ENCODE results near the gene KRT15. TPM values are rescaled to one million over a fixed set of nuclear protein-coding genes. Genes with fewer than 3 reads are reported as not detected.

Gene KRT15
- total RNA-seq, 2 experiments from 2014 or later, result not detected

DNA sequence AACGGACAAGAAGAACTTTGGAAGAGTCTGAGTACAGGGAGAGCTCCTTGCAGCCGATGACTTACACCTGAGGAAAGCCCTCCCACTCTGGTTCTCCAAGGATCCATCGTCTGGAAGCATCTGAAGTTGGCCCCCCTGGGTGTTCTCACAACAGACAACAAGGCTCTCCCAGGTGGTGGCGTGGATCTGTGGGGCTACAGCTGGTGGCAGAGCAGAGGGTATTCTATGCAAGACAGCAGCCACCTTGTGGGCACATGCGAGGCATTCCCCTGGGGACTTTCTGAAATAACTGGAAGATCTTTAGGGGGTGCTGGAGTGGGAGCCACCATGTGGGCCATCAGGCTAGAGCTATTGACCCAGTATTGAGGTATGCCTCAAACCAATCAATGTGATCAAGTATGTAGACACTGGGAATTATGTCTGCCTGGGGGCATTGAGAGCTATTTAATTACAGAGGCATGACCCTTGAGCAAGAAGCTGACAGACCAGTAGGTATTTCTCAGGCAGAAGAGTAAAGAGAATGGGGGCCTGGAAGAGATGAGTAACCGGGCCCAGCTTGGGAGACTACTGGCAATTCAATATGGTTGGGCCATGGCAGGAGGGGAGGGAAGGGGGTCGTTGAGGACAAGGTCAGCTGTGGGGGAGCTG is 16.3 kb upstream of the KRT15 start:
- Mint-ChIP-seq H3K27ac (no peak overlapping the region), H3K36me3 (ENCODE audit: low read depth) (no peaks in the 10 kb centered on the region), H3K4me3 (no peak overlapping the region), H3K27me3 (peaks cover 5% of the 10 kb centered on the region), H3K4me1 (no peaks in the 10 kb centered on the region), H3K9me3 (ENCODE audit: low read depth) (no peaks in the 10 kb centered on the region)
- ChIA-PET CTCF (interaction anchor here (1.4 to 3.6 kb wide), 2 partner anchors 14 to 128 kb away, joined by 4 to 20 read pairs; no protein-coding TSS in a partner anchor), POLR2A (no interaction called here)
- intact Hi-C loops (cut with DNase I, micrococcal nuclease), result no loop called here
- DNase-seq (no peak), ATAC-seq (no peak)

DNA sequence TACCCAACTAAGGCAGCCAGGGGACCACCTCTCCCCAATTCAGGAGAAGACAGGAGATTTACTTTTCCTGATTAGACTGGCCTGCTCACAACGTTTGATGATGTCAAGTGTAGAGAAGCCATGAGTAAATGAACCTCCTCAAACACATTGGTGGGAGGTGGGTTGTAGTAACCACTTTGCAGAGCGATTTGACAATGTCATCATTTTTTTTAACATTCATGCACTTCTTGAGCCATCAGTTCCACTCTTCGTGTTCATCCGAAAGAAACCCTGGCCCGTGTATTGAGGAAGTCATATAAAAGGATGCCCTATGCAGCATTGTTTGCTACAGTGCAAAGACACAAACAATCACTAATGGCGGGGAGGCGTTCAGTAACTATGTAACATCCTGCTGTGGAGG is 14.9 kb upstream of the KRT15 start:
- H3K9me3 Mint-ChIP-seq (ENCODE audit: low read depth), result no peaks in the 10 kb centered on the region
- no peak overlapping the region for H3K27ac Mint-ChIP-seq
- intact Hi-C loops (cut with DNase I, micrococcal nuclease), result no loop called here
- peaks cover 19% of the 10 kb centered on the region for H3K27me3 Mint-ChIP-seq
- H3K4me1 Mint-ChIP-seq, result no peaks in the 10 kb centered on the region
- H3K4me3 Mint-ChIP-seq, result no peak overlapping the region
- ATAC-seq (no peak), DNase-seq (no peak)
- no peaks in the 10 kb centered on the region for H3K36me3 Mint-ChIP-seq (ENCODE audit: low read depth)
- ChIA-PET POLR2A (no interaction called here), CTCF (interaction anchor here (1.1 kb wide), 1 partner anchor 678 kb away, joined by 3 read pairs; no protein-coding TSS in a partner anchor)

DNA sequence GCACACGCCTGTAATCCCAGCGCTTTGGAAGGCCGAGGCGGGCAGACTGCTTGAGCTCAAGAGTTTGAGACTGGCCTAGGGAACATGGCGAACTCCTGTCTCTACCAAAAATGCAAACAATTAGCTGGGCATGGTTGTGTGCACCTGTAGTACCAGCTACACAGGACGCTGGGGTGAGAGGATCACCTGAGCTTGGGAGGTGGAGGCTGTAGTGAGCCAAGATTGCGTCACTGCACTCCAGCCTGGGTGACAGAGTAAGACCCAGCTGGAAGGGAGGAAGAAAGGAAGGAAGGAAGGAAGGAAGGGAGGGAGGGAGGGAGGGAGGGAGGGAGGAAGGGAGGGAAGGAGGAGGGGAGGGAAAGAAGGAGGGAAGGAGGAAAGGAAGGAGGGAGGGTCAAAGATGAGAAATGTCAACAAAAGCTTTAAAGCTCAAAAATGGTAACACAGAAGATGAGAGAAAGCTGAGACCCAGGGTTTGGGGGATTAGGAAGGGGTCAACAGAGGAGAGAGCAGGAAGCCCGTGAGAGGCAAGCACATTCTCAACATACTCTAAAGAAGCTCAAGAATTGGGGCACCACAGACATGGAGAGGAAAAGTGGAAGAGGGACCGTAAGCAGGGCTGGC is 14.4 kb upstream of the KRT15 start:
- intact Hi-C loops (cut with DNase I, micrococcal nuclease), result no loop called here
- H3K27ac Mint-ChIP-seq, result no peak overlapping the region
- DNase-seq (no peak), ATAC-seq (no peak)
- H3K36me3 Mint-ChIP-seq (ENCODE audit: low read depth), result no peaks in the 10 kb centered on the region
- no peaks in the 10 kb centered on the region for H3K9me3 Mint-ChIP-seq (ENCODE audit: low read depth)
- no peak overlapping the region for H3K4me3 Mint-ChIP-seq
- H3K27me3 Mint-ChIP-seq, result peaks cover 23% of the 10 kb centered on the region
- ChIA-PET POLR2A (no interaction called here), CTCF (interaction anchor here (0.5 to 1.1 kb wide), 3 partner anchors 177 to 677 kb away, joined by 3 read pairs; no protein-coding TSS in a partner anchor)
- H3K4me1 Mint-ChIP-seq, result peaks cover 2% of the 10 kb centered on the region

GRCh38 chr17:41531993-41532392 is 13.3 kb upstream of the KRT15 start:
- no peaks in the 10 kb centered on the region for H3K36me3 Mint-ChIP-seq (ENCODE audit: low read depth)
- intact Hi-C loops (cut with DNase I, micrococcal nuclease), result no loop called here
- ChIA-PET CTCF (no interaction called here), POLR2A (no interaction called here)
- H3K4me3 Mint-ChIP-seq, result no peak overlapping the region
- DNase-seq, result no peak
- H3K9me3 Mint-ChIP-seq (ENCODE audit: low read depth), result no peaks in the 10 kb centered on the region
- ATAC-seq, result no peak
- H3K4me1 Mint-ChIP-seq, result peaks cover 5% of the 10 kb centered on the region
- H3K27ac Mint-ChIP-seq, result no peak overlapping the region
- peaks cover 28% of the 10 kb centered on the region for H3K27me3 Mint-ChIP-seq

- no peak overlapping the region for H3K27ac Mint-ChIP-seq
- CTCF ChIA-PET, result interaction anchor here (1.1 to 2.2 kb wide), 3 partner anchors 19 to 118 kb away, joined by 3 to 9 read pairs (median 3); no protein-coding TSS in a partner anchor
- peaks cover 37% of the 10 kb centered on the region for H3K27me3 Mint-ChIP-seq
- H3K36me3 Mint-ChIP-seq (ENCODE audit: low read depth), result no peaks in the 10 kb centered on the region
- POLR2A ChIA-PET, result no interaction called here
- ATAC-seq (no peak), DNase-seq (no peak)
- H3K4me1 Mint-ChIP-seq, result peaks cover 5% of the 10 kb centered on the region
- intact Hi-C loops (cut with DNase I, micrococcal nuclease), result no loop called here
- no peak overlapping the region for H3K4me3 Mint-ChIP-seq
- H3K9me3 Mint-ChIP-seq (ENCODE audit: low read depth), result no peaks in the 10 kb centered on the region
Observed at GRCh38 chr17:41530062-41531048, 11.7 kb upstream of the KRT15 start.

DNA sequence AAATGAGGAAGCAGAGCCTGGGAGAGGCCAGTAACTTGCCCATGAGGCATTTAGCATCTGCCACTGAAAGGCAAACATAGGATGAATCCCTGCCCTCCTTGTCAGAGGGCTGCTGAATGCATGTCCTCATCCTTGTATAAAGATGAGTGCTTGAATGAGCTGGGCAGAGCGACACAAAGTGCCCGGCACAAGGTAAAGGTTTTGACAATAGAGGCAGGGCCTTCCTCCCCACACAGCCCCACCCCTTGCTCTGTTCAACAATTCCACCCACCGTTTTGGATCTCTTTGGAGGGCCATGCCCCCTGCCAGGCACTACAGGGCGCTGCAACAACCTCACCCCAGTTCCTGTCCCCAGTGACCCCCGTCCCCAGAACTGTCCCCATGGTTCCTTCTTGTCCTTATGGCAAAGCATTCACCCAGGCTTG is 10.8 kb upstream of the KRT15 start:
- Mint-ChIP-seq H3K9me3 (ENCODE audit: low read depth) (no peaks in the 10 kb centered on the region), H3K27me3 (peaks cover 37% of the 10 kb centered on the region), H3K36me3 (ENCODE audit: low read depth) (no peaks in the 10 kb centered on the region), H3K4me3 (no peak overlapping the region), H3K27ac (no peak overlapping the region), H3K4me1 (peaks cover 5% of the 10 kb centered on the region)
- ChIA-PET CTCF (interaction anchor here (0.6 to 2.2 kb wide), 5 partner anchors 20 to 463 kb away, joined by 3 to 9 read pairs (median 3); no protein-coding TSS in a partner anchor), POLR2A (no interaction called here)
- intact Hi-C loops (cut with DNase I, micrococcal nuclease), result no loop called here
- DNase-seq (no peak), ATAC-seq (no peak)

GRCh38 chr17:41528959-41529353 is 10.3 kb upstream of the KRT15 start:
- POLR2A ChIA-PET, result no interaction called here
- CTCF ChIA-PET, result interaction anchor here (0.6 to 2.2 kb wide), 5 partner anchors 20 to 464 kb away, joined by 3 to 9 read pairs (median 3); no protein-coding TSS in a partner anchor
- no peak overlapping the region for H3K4me3 Mint-ChIP-seq

GRCh38 chr17:41527063-41528023 is 8.7 kb upstream of the KRT15 start:
- Mint-ChIP-seq H3K36me3 (ENCODE audit: low read depth) (no peaks in the 10 kb centered on the region), H3K4me1 (peaks cover 5% of the 10 kb centered on the region), H3K27ac (no peak overlapping the region), H3K4me3 (no peak overlapping the region), H3K9me3 (ENCODE audit: low read depth) (no peaks in the 10 kb centered on the region), H3K27me3 (peaks cover 32% of the 10 kb centered on the region)
- intact Hi-C loops (cut with DNase I, micrococcal nuclease), result no loop called here
- ChIA-PET CTCF (interaction anchor here (0.7 to 1.0 kb wide), 2 partner anchors 54 to 55 kb away, joined by 3 to 4 read pairs; no protein-coding TSS in a partner anchor), POLR2A (no interaction called here)
- DNase-seq, result peak; percentile 15
- no peak for ATAC-seq

More at GRCh38 chr17:41528959-41529353, 10.3 kb upstream of the KRT15 start:
- Mint-ChIP-seq H3K36me3 (ENCODE audit: low read depth) (no peaks in the 10 kb centered on the region), H3K27me3 (peaks cover 37% of the 10 kb centered on the region), H3K9me3 (ENCODE audit: low read depth) (no peaks in the 10 kb centered on the region), H3K4me1 (peaks cover 5% of the 10 kb centered on the region), H3K27ac (no peak overlapping the region)
- ATAC-seq (no peak), DNase-seq (no peak)
- intact Hi-C loops (cut with DNase I, micrococcal nuclease), result no loop called here

- Mint-ChIP-seq H3K27me3 (peaks cover 24% of the 10 kb centered on the region), H3K4me3 (no peak overlapping the region), H3K27ac (no peak overlapping the region), H3K36me3 (ENCODE audit: low read depth) (no peaks in the 10 kb centered on the region), H3K9me3 (ENCODE audit: low read depth) (no peaks in the 10 kb centered on the region), H3K4me1 (peaks cover 5% of the 10 kb centered on the region)
- no peak for DNase-seq
- intact Hi-C loops (cut with DNase I, micrococcal nuclease), result no loop called here
- ChIA-PET POLR2A (no interaction called here), CTCF (interaction anchor here (0.6 kb wide), 2 partner anchors 68 to 148 kb away, joined by 3 read pairs; no protein-coding TSS in a partner anchor)
- ATAC-seq, result no peak
Observed at GRCh38 chr17:41524261-41524660, 5.6 kb upstream of the KRT15 start.

GRCh38 chr17:41523787-41524186 is 5.1 kb upstream of the KRT15 start:
- DNase-seq, result no peak
- H3K4me3 Mint-ChIP-seq, result no peak overlapping the region
- no peak overlapping the region for H3K27ac Mint-ChIP-seq
- peaks cover 5% of the 10 kb centered on the region for H3K4me1 Mint-ChIP-seq
- ChIA-PET CTCF (interaction anchor here (0.6 kb wide), 2 partner anchors 68 to 148 kb away, joined by 3 read pairs; no protein-coding TSS in a partner anchor), POLR2A (no interaction called here)
- H3K9me3 Mint-ChIP-seq (ENCODE audit: low read depth), result no peaks in the 10 kb centered on the region
- intact Hi-C loops (cut with DNase I, micrococcal nuclease), result no loop called here
- H3K36me3 Mint-ChIP-seq (ENCODE audit: low read depth), result no peaks in the 10 kb centered on the region
- peaks cover 20% of the 10 kb centered on the region for H3K27me3 Mint-ChIP-seq
- ATAC-seq, result no peak
